Transverse colon (tissue), 4 donors: ENCODE results near the gene GALNT2. TPM values are rescaled to one million over a fixed set of nuclear protein-coding genes. Genes with fewer than 3 reads are reported as not detected.

Experiments used
- DNase-seq: peaks from one replicate; pipeline ENCODE4 v3.0.0-alpha.2; 2019
- H3K27ac ChIP-seq, 4 donors: fragments of 200-600 bp; sonication (generic); 2 replicates each; pipeline ENCODE4 v1.5.1; 2016 to 2018; ENCODE audit warnings: inconsistent platforms in 4 of 4
- H3K27me3 ChIP-seq: fragments of 200-600 bp; sonication (generic); 2 replicates; pipeline ENCODE4 v1.5.1; 2017; ENCODE audit warnings: inconsistent platforms
- H3K36me3 ChIP-seq, 4 donors: fragments of 200-600 bp; sonication (generic); 2 replicates each; pipeline ENCODE4 v1.5.1; 2017 to 2019; ENCODE audit warnings: inconsistent platforms in 4 of 4
- H3K4me1 ChIP-seq, 4 donors: fragments of 200-600 bp; sonication (generic); 2 replicates each; pipeline ENCODE4 v1.5.1; 2017 to 2020; ENCODE audit warnings: inconsistent platforms in 4 of 4
- H3K4me3 ChIP-seq, 4 donors: fragments of 200-600 bp; sonication (generic); 1 replicate in 1 of 4; 2 replicates in 3 of 4; pipeline versions ENCODE4 v1.5.1 to v1.6.1; 2017 to 2019; ENCODE audit warnings: inconsistent platforms in 4 of 4
- H3K9me3 ChIP-seq, 2 donors: fragments of 200-600 bp; sonication (generic); 2 replicates each; pipeline ENCODE4 v1.5.1; 2017 to 2019; ENCODE audit warnings: inconsistent platforms in 2 of 2
- EP300 ChIP-seq: sonication (generic); formaldehyde crosslinking; IDR thresholded peaks from one replicate; pipeline ENCODE4 v1.6.1; 2017; ENCODE audit warnings: antibody characterized with exemption, low read depth
- POLR2A ChIP-seq: fragments of 450-650 bp; IDR thresholded peaks from one replicate; pipeline ENCODE4 v1.6.1; 2016; ENCODE audit warnings: antibody characterized with exemption, mild to moderate bottlenecking, moderate library complexity
- POLR2AphosphoS5 ChIP-seq, 3 donors: sonication (generic); formaldehyde crosslinking; IDR thresholded peaks; one replicate each; pipeline ENCODE4 v1.6.1; 2016; ENCODE audit warnings: antibody characterized with exemption in 3 of 3
- WGBS, 2 donors: methylation state at CpG; one replicate each; pipeline ENCODE4 v1.1.5; 2018; ENCODE audit warnings: low coverage in 1 of 2; 5-methylcytosine and 5-hydroxymethylcytosine counted together
- in situ Hi-C, 4 donors: fragments of 200-750 bp; cut with MboI; loops; one replicate each; pipeline versions ENCODE4 v1.15.0 to v1.15.1; 2017; ENCODE audit warnings: low sequenced_read_pairs in 3 of 4, low pct_ligation_motif_present in 1 of 4, low pct_unique_long_range_greater_than_20kb in 1 of 4
- intact Hi-C: fragments of 100-400 bp; cut with DNase I; formaldehyde crosslinking; loops from one replicate; pipeline ENCODE4 v1.15.1; 2023; ENCODE audit warnings: low total_unique reads
- total RNA-seq, 4 donors: library from RNA; depleted of rRNA; stranded (reverse); fragments of >200 nt; gene quantifications; one replicate each; pipeline ENCODE4 v1.1.0, GENCODE V29; 2016
- TF ChIP-seq, protein P1 (sequence below), 5 experiments: fragments of 200-600 bp in 3 of 5; fragments of 450-650 bp in 2 of 5; sonication (generic) in 3 of 5; IDR thresholded peaks; 1 replicate in 2 of 5; 2 replicates in 3 of 5; pipeline ENCODE4 v1.5.1; 2016 to 2017; ENCODE audit warnings: antibody characterized with exemption in 5 of 5, inconsistent platforms in 3 of 5, mild to moderate bottlenecking in 2 of 5, moderate library complexity in 1 of 5

GALNT2 gene
- total RNA-seq, 4 donors from 2014 or later = 16.5 to 48.8 (median 36.8) TPM

DNA sequence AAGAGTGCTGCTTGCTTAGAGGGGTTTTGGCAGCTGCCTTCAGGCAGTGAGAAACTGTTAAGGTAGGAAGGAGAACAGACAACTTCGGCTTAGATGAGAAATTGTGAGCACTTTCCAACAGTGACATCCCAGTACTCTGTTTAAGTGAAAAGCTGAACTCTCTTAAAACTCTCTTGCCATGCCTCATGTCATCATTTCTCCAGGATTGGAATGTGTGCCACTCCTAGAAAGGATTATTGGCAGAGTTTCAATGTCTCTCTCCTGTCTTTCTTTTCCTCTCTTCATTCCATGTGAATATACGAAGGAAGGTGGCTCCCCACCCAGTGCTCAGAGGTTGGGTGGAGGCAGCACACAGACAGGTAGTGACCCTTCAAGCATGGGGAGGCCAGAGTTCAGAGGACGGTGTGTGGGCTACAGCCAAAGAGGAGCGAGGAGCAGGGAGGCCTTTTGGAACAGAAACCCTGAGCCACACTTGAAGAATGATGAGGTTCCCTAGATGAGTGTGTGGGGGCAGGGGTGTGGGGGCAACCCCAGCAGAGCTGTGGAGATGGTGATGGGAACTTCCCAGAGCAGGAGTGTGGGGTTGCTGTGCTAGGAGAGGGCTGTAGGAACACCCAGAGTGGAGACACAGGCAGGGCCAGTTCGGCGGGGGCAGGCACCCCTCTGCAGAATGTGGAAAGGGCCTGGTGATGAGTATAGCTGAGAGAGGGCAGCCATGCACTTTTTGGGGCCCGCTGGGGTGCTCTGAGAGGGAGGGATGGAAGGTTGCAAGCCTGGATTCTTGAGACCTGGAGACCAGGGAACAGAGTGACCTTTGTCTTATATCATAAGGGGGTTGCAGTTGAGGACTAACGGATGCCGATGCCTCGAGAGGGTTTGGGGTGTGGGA lies 58.8 kb downstream of the GALNT2 start:
- intact Hi-C loops = no loop called here
- 83 to 84% methylated on average over 3 to 10 of the region's 10 CpGs for WGBS, 2 donors
- no peak for DNase-seq
- Histone ChIP-seq H3K9me3 (no peaks in the 10 kb centered on the region), H3K4me3 (no peak overlapping the region), H3K27ac (peak overlapping the region in 2 of 4 donors; percentile 20 to 63), H3K36me3 (no peaks in the 10 kb centered on the region), H3K27me3 (no peaks in the 10 kb centered on the region), H3K4me1 (peaks cover 16 to 46% (median 29%) of the 10 kb centered on the region in 4 donors)
- in situ Hi-C loops = no loop called here
- TF ChIP-seq POLR2AphosphoS5 (IDR thresholded peaks at IDR 0.05) (no peak), EP300 (no peak), POLR2A (no peak)
- TF ChIP-seq, protein P1, sequence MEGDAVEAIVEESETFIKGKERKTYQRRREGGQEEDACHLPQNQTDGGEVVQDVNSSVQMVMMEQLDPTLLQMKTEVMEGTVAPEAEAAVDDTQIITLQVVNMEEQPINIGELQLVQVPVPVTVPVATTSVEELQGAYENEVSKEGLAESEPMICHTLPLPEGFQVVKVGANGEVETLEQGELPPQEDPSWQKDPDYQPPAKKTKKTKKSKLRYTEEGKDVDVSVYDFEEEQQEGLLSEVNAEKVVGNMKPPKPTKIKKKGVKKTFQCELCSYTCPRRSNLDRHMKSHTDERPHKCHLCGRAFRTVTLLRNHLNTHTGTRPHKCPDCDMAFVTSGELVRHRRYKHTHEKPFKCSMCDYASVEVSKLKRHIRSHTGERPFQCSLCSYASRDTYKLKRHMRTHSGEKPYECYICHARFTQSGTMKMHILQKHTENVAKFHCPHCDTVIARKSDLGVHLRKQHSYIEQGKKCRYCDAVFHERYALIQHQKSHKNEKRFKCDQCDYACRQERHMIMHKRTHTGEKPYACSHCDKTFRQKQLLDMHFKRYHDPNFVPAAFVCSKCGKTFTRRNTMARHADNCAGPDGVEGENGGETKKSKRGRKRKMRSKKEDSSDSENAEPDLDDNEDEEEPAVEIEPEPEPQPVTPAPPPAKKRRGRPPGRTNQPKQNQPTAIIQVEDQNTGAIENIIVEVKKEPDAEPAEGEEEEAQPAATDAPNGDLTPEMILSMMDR (IDR thresholded peaks at IDR 0.05) = no peak

DNA sequence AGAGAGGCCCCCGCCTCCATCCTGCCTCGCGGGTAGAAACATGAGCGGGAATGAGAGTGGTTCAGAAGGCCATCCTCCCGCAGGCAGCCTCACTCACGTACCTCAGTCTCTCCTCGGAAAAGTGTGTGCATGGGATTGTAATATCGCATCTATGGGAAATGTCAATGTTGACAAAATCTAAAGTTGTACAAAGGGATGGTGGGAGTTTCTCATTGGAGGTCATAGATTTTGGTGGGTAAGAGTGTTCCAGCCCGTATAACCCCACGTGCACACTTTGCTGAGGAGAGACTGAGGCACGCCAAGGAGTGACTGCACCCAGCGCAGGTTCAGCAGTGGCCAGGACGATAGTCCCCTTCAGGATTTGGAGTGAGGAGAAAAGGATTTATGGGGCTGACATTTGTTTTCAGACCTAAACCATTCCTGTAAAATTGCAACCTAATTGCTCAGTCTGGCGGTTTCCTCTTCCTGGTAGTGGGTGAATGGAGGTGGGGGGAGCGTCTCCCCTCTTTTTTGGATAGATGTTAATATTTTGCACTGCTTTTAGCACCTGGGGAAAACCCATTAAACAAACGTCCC lies 59.6 kb downstream of the GALNT2 start:
- WGBS, 2 donors = 72 to 78% methylated on average over 12 to 16 of the region's 16 CpGs

DNA sequence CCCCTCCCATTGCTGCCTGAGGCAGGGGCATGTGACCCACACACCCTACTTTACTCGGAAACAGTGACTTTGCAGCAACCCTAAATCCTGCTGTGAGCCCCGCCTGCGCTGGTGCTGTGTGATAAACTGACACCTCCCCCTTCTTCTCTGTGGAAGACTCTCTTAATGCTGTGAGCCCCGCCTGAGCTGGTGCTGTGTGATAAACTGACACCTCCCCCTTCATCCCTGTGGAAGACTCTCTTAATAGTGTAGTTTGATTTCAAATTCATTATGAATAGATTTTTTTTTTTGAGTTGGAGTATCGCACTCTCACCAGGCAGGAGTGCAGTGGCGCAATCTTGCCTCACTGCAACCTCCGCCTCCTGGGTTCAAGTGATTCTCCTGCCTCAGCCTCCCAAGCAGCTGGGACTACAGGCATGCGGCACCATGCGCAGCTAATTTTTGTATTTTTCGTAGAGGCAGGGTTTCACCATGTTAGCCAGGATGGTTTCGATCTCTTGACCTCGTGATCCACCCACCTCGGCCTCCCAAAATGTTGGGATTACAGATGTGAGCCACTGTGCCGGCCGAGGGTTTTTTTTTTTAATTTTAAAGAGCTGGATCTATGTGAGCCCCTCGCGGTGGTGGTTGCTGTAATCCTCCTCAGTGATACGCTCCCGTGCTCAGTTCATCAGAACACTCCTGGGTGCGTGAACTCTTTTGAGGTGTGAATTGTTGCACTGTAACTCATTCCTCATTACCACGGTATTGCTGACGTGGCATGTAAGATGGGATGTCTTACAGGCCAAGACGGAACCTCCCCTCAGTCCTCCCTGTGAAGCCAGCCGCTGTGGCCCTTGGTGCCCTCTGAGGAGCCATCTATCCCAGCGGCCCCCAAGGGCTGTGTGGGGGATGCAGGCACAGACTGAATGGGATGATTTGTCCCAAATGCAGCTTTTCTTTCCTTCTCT lies 60.3 kb downstream of the GALNT2 start:
- Histone ChIP-seq H3K9me3 (no peaks in the 10 kb centered on the region), H3K27ac (no peak overlapping the region), H3K27me3 (no peaks in the 10 kb centered on the region), H3K4me3 (no peak overlapping the region), H3K36me3 (no peaks in the 10 kb centered on the region), H3K4me1 (peaks cover 16 to 35% (median 20%) of the 10 kb centered on the region in 4 donors)
- intact Hi-C loops = no loop called here
- 71 to 88% methylated on average over 6 to 25 of the region's 25 CpGs for WGBS, 2 donors
- DNase-seq = no peak
- in situ Hi-C loops = no loop called here
- TF ChIP-seq POLR2AphosphoS5 (IDR thresholded peaks at IDR 0.05) (no peak), POLR2A (no peak), EP300 (no peak)
- TF ChIP-seq, protein P1 (IDR thresholded peaks at IDR 0.05) = no peak

More for the DNA sequence above, 59.6 kb downstream of the GALNT2 start:
- H3K9me3 ChIP-seq = no peaks in the 10 kb centered on the region
- no peak overlapping the region for H3K4me3 ChIP-seq
- no peak overlapping the region for H3K27ac ChIP-seq
- no peak for DNase-seq
- no peak for TF ChIP-seq EP300
- TF ChIP-seq POLR2AphosphoS5 (IDR thresholded peaks at IDR 0.05) = no peak
- no peak for TF ChIP-seq POLR2A
- TF ChIP-seq, protein P1 (IDR thresholded peaks at IDR 0.05) = no peak
- no peaks in the 10 kb centered on the region for H3K36me3 ChIP-seq
- in situ Hi-C loops (no loop called here), intact Hi-C loops (no loop called here)
- H3K27me3 ChIP-seq = no peaks in the 10 kb centered on the region
- H3K4me1 ChIP-seq = peaks cover 16 to 40% (median 23%) of the 10 kb centered on the region in 4 donors
